GM19372 (cell line): ENCODE measurements around the gene KIF5C.

Experiments used
- ATAC-seq: cut with Tn5 transposase; IDR thresholded peaks from one replicate; pipeline ENCODE4 v1.9.1; 2021; ENCODE audit warnings: mild to moderate bottlenecking, low read depth, moderate library complexity; ENCODE audit not compliant: unreplicated experiment

KIF5C gene

DNA sequence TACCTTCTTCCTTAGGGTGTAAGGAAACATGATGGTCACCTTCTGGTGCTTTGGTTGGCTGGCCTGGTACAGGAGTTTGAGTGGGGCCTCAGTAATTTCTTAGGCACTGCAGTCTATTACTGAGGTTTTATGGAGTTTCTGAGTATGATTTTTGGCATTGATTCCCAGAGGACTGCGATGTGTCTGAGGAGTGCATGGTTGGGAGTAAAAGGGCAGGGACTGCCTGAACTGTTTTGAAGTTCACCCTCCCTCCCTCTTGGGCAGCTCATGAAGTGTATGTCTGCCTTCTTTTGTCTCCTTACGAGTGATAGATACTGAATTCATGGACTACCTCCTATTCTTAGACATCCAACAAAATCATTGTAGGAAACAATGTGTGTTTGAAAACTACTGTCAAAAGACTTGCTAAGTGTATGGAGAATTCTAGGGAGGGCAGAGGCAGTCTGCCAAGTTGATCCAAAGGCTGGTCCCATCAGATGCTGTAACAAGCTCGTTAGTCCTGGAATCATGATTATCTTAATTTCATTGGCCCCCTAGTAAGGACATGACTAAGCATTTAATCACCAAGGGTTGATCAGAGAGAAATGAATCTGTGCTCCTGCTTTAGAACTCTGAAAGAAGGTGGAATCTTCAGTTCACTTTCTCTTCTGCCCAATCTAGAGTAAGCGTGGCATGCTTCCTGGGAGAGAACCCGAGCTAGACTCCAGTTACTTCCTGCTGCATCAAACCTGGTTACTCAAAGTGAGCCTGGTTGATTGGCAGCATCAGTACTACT is 190.0 kb downstream of the KIF5C start:
- no peak for ATAC-seq

DNA sequence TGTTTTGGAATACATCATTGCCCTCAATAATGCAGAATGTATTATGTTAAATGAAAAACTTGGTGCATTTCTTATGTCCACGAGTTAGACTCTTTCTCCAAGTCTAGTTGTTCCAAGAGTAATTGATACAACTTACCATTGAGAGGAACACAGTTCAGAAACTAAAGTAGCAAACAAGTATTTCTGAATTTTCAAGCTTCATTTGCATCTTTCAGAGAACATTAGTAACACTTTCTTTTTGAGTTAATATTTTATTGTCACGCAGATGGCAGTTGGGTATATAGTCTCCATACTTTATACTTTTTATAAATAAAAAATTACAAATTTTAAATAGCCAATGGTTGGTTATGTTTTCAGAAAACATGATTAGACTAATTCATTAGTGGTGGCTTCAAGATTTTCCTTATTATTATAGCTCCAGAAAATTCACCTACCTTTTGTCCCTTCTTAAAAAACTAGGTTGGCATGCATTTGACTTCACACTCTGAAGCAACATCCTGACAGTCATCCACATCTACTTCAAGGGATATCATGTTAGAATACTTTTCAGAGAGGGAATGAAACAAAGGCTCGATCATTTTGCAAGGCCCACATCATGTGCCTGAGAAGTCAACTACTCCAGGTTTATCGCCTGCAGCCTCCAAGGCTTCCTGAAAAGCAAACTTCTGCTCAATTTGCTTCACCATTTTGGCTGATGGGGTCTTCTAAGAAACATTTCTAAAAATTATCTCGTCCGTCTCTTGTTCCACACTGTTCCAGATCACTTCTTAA is 193.4 kb downstream of the KIF5C start:
- no peak for ATAC-seq

DNA sequence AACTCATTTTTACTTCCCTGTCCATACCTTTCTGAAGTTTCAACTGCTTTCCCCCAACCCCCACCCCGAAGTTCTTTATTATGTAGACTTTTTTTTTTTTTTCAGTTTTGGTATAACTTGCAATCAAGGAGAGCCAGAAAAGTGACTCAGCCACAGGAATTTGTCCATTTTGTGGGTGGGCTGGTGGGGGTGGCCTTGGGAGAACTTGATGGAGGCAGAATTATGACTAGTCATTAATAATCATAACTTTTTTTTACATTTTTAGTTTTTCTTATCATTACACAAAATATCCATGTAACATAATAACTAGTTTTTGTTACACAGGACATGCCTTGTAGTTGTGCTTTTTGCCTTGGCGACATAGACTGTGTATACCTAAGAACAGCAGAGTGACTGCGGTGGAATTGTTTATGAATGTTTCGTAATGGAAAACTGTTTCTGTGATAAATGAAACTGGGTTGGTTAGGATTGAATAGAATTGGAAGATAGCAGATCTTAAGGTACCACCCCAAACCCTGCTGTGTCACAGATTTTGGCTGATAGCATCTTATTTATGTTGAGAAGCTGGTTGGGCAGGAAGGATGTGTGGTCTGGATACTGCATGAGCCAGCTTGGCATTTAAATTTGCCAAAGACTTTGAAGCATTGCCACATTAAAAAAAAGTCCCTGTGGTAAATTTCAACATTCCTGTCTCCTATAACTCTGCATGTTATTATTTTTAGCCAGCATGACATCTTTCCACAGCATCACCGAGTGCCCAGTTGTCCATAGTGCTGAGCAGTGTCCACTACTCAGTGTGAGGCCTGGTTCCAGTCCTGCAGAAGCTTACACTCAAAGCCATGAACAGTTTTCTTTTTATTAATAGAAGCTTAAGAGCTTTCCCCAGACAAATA is 194.2 kb downstream of the KIF5C start:
- ATAC-seq: no peak

DNA sequence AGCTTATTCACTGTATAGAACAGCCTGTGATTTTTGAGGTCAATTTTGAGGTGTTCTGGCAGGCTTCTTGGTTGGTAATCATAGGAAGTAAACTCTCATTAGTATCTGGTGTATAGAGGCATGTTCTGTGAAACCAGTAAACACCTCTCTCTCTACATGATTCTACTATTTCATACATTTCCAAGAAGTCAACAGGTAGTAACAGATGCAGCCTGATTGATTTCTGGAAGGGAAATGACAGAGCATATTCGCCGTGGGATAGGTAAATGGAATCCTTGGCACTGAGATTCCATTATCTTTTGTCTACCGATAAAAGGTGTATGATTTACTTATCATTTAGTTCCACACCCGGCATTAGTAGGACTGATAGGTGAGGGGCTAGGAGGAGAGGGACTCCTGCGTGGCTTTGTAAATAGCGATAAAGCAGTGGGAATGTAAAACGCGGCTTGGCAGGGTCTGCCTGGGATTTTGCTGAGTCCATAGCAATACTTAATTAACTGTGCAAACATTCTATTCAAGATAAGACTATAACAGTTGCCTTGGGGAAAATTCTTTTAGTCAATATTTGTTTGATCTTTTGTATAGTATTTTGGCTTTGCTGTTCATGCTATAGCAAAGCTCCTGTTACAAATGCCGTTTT is 195.8 kb downstream of the KIF5C start:
- ATAC-seq: no peak

DNA sequence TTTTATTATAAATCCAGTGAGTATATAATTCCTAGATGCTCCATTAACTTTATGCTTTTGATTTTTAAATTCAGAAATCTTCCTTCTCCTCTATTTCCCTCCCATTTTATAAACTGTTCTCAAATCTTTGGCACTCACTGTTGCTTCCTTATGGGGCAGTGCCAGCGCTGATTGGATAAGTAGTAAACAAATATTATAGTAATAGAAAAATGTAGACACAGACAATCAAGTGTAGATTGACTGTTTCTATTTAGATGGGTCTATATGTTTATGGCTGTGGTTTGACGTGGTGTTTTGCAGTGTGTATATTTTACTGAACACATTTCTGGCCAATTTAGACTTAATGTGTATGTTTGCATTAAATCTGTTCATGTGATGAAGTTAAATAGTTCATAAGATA is 200.1 kb downstream of the KIF5C start:
- no peak for ATAC-seq

DNA sequence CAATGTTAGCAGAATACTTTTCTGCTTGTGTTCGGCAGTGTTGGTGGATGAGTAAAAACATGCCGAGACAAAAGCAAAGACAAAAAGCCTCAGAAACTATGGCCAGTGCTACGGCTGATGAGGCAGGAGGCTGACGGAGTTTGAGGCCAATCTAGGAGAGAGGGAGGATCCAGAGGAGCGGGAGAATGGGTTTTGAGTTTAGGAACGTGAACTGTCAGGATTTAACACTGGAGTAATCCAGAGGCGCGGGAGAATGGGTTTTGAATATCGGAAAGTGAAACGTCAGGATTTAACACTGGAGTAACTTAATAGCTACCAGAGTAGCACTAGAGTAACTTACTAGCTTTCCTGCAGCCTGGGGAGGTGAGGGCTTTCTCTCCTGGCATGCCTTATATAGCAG is 200.8 kb downstream of the KIF5C start:
- ATAC-seq: no peak
